ENCODE data around the gene TMEM92. TPM values are rescaled to one million over a fixed set of nuclear protein-coding genes. Genes with fewer than 3 reads are reported as not detected.

The TMEM92 gene
- total and polyA plus RNA-seq, 10 of the 15 experiments (the other 5 are each of a cell fraction or from before 2014, with no cell fraction given) = 0.11 to 1.2 (median 0.32) TPM

GRCh38 chr17:50329716-50330115 is 55.5 kb downstream of the TMEM92 start (continued):
- no peak for TF ChIP-seq MLLT1 (IDR thresholded peaks at IDR 0.05)

- in situ Hi-C loops (cut with MboI) (no loop called here), intact Hi-C loops (cut with micrococcal nuclease; ENCODE audit: unreplicated experiment) (no loop called here)
- H3K9me3 ChIP-seq (replicated peaks; ENCODE audit: control insufficient read depth, insufficient read depth, low read length) = no peaks in the 10 kb centered on the region
- DNase-seq (ENCODE audit: low read depth, low spot score) = no peak
- H3K9ac ChIP-seq (ENCODE audit: control insufficient read depth, insufficient read depth, low read length) = no peak overlapping the region
- no peak overlapping the region for H3K4me2 ChIP-seq (ENCODE audit: control insufficient read depth, insufficient read depth)
- WGBS (ENCODE audit: insufficient coverage, insufficient replicate concordance, low lambda C conversion rate, missing lambda C conversion rate) = 57% methylated on average over 11 of the region's 11 CpGs
- SMC1A ChIA-PET (ENCODE audit: uncharacterized antibody, unreplicated experiment) = interaction anchor here (0.5 to 3.0 kb wide), 8 partner anchors 9 to 585 kb away, joined by 3 to 11 read pairs (median 4); no protein-coding TSS in a partner anchor
- peaks cover 3% of the 10 kb centered on the region for H3K4me1 ChIP-seq (ENCODE audit: control insufficient read depth, insufficient read depth, low read length)
- H3K79me2 ChIP-seq (ENCODE audit: control insufficient read depth, insufficient read depth, low read length) = no peaks in the 10 kb centered on the region
- no peak overlapping the region for H3K4me3 ChIP-seq
- no peak for ATAC-seq
- RAD21 ChIA-PET (ENCODE audit: unreplicated experiment) = interaction anchor here (0.8 to 3.8 kb wide), 4 partner anchors 12 to 130 kb away, joined by 3 to 17 read pairs (median 4); no protein-coding TSS in a partner anchor
- H3K36me3 ChIP-seq (ENCODE audit: control insufficient read depth in 2 of 2, insufficient read depth in 2 of 2, low read length in 1 of 2) = no peaks in the 10 kb centered on the region
- no peaks in the 10 kb centered on the region for H3K27me3 ChIP-seq (replicated peaks in 1 of 2; ENCODE audit: control insufficient read depth in 2 of 2, insufficient read depth in 2 of 2, low read length in 1 of 2)
- no peak overlapping the region for H2AFZ ChIP-seq (ENCODE audit: control insufficient read depth, low read depth, low read length)
- POLR2A ChIA-PET = no interaction called here
- no peak overlapping the region for H3K27ac ChIP-seq (ENCODE audit: control insufficient read depth, insufficient read depth)
- FAIRE-seq = no peak
- CTCF ChIA-PET = interaction anchor here (0.7 to 8.0 kb wide), 9 partner anchors 9 to 298 kb away, joined by 3 to 72 read pairs (median 5); partner anchors contain the start of gene COL1A1
- no peaks in the 10 kb centered on the region for H4K20me1 ChIP-seq (ENCODE audit: control insufficient read depth, insufficient read depth)
- BruUV-seq (replicated peaks) = no TSS peak
- TF ChIP-seq SKIL (IDR thresholded peaks at IDR 0.05; ENCODE audit: low read depth, poor library complexity, severe bottlenecking) (no peak), ZSCAN29 (IDR thresholded peaks at IDR 0.05) (no peak), PAX8 (IDR thresholded peaks at IDR 0.05) (no peak), RELB (IDR thresholded peaks at IDR 0.05; ENCODE audit: low read depth) (no peak), MEF2A (IDR thresholded peaks at IDR 0.05; ENCODE audit: insufficient read depth, low read depth, low read length) (no peak), NBN (IDR thresholded peaks at IDR 0.05) (no peak), ZNF592 (IDR thresholded peaks at IDR 0.05) (no peak), STAT3 (IDR thresholded peaks at IDR 0.05; ENCODE audit: low read depth, low read length) (no peak), POU2F2 (IDR thresholded peaks at IDR 0.05; ENCODE audit: borderline replicate concordance, low read depth, low read length) (no peak), MAX (IDR thresholded peaks at IDR 0.05; ENCODE audit: low read depth, low read length) (no peak)
Measured at GRCh38 chr17:50330151-50330775, 56.0 kb downstream of the TMEM92 start.

All from GM12878 (cell line).